Thyroid gland (tissue), 4 donors: Measurements from ENCODE around the gene INPP4A. TPM values are rescaled to one million over a fixed set of nuclear protein-coding genes. Genes with fewer than 3 reads are reported as not detected.

ENCODE experiments used
- DNase-seq, 2 donors: peaks; one replicate each; pipeline ENCODE4 v3.0.0-alpha.2; 2019
- H3K27ac ChIP-seq, 3 donors: fragments of 200-600 bp; sonication (generic); 1 replicate in 2 of 3; 2 replicates in 1 of 3; pipeline ENCODE4 v1.5.1; 2016 to 2019; ENCODE audit warnings: mild to moderate bottlenecking in 1 of 3, moderate library complexity in 1 of 3
- H3K27me3 ChIP-seq: fragments of 200-600 bp; sonication (generic); one replicate; pipeline ENCODE4 v1.5.1; 2019
- H3K36me3 ChIP-seq, 2 donors: fragments of 200-600 bp; sonication (generic); one replicate each; pipeline ENCODE4 v1.5.1; 2016 to 2019
- H3K4me1 ChIP-seq, 2 donors: fragments of 200-600 bp; sonication (generic); one replicate each; pipeline ENCODE4 v1.5.1; 2017 to 2019
- H3K4me3 ChIP-seq, 3 donors: fragments of 200-600 bp; sonication (generic); replicated peaks in 1 of 3; 1 replicate in 2 of 3; 2 replicates in 1 of 3; pipeline ENCODE4 v1.5.1; 2016; ENCODE audit warnings: mild to moderate bottlenecking in 1 of 3
- H3K9me3 ChIP-seq: fragments of 200-600 bp; sonication (generic); one replicate; pipeline ENCODE4 v1.5.1; 2017
- POLR2A ChIP-seq, 2 donors: fragments of 450-650 bp; IDR thresholded peaks; one replicate each; pipeline ENCODE4 v1.6.1; 2017; ENCODE audit warnings: antibody characterized with exemption in 2 of 2, mild to moderate bottlenecking in 2 of 2, moderate library complexity in 1 of 2
- WGBS, 2 donors: methylation state at CpG; one replicate each; pipeline ENCODE4 v1.1.5; 2017; 5-methylcytosine and 5-hydroxymethylcytosine counted together
- intact Hi-C: fragments of 100-400 bp; cut with DNase I; formaldehyde crosslinking; loops from one replicate; pipeline ENCODE4 v1.15.1; 2023
- total RNA-seq, 4 donors: library from RNA; depleted of rRNA; stranded (reverse); fragments of >200 nt; gene quantifications; one replicate each; pipeline ENCODE4 v1.2.3, GENCODE V29; 2016
- TF ChIP-seq, protein P1 (sequence below), 6 experiments: fragments of 200-600 bp in 3 of 6; fragments of 450-650 bp in 3 of 6; sonication (generic) in 3 of 6; IDR thresholded peaks; one replicate each; pipeline ENCODE4 v1.5.1; 2016 to 2019; ENCODE audit warnings: antibody characterized with exemption in 6 of 6, mild to moderate bottlenecking in 2 of 6, inconsistent platforms in 1 of 6, moderate library complexity in 1 of 6

The INPP4A gene
- total RNA-seq, 4 donors from 2014 or later = 18.9 to 24.9 (median 23.8) TPM

DNA sequence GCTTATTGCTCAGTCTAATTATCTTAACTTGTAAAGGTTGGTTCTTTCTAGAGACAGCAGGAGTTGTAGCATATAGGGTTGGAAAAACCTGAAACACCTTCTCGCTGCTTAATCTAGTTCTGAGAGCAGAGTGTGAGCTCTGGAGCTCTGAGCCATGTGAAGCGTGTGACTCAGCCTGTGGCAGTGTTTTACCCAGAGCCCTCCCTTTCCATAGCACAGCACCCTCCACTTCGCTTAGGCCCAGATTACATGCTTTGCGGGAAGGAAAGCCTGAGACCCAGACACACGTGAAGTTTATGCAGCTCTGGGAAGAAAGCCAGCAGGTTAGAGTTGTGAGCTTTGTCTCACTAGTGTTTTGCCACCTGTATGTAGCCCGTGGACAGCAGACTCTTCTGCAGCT is 74.5 kb downstream of the INPP4A start:
- peaks cover 0 to 17% of the 10 kb centered on the region in 2 donors for H3K4me1 ChIP-seq
- intact Hi-C loops = no loop called here
- peak; percentile 43 to 53 for DNase-seq
- H3K27me3 ChIP-seq = no peaks in the 10 kb centered on the region
- no peaks in the 10 kb centered on the region for H3K9me3 ChIP-seq
- no peaks in the 10 kb centered on the region for H3K36me3 ChIP-seq
- H3K27ac ChIP-seq = no peak overlapping the region
- WGBS, 2 donors = 38 to 46% methylated on average over 6 of the region's 6 CpGs
- H3K4me3 ChIP-seq = no peak overlapping the region
- TF ChIP-seq POLR2A (IDR thresholded peaks at IDR 0.05) = no peak
- TF ChIP-seq, protein P1, sequence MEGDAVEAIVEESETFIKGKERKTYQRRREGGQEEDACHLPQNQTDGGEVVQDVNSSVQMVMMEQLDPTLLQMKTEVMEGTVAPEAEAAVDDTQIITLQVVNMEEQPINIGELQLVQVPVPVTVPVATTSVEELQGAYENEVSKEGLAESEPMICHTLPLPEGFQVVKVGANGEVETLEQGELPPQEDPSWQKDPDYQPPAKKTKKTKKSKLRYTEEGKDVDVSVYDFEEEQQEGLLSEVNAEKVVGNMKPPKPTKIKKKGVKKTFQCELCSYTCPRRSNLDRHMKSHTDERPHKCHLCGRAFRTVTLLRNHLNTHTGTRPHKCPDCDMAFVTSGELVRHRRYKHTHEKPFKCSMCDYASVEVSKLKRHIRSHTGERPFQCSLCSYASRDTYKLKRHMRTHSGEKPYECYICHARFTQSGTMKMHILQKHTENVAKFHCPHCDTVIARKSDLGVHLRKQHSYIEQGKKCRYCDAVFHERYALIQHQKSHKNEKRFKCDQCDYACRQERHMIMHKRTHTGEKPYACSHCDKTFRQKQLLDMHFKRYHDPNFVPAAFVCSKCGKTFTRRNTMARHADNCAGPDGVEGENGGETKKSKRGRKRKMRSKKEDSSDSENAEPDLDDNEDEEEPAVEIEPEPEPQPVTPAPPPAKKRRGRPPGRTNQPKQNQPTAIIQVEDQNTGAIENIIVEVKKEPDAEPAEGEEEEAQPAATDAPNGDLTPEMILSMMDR (IDR thresholded peaks at IDR 0.05) = no peak

DNA sequence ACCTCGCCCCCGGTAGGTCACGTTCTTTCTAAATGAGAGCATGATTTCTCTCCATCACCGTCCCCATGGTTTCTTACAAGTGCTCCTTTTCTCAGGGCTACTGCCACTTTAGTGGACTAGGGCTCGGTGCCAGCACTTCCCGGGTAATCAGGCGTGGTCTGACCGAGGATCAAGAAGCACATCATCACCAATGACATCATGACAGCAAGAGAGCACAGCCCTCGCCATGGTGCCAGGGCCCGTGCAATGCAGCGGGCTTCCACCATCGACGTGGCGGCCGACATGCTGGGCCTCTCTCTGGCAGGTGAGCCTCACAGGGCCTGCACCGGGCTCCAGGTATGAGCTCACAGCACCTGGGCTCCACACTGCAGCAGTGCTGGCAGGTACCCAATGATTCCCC is 75.2 kb downstream of the INPP4A start:
- no peaks in the 10 kb centered on the region for H3K36me3 ChIP-seq
- H3K4me1 ChIP-seq = peaks cover 0 to 15% of the 10 kb centered on the region in 2 donors
- no peak overlapping the region for H3K4me3 ChIP-seq
- no peak overlapping the region for H3K27ac ChIP-seq
- 73 to 79% methylated on average over 15 to 16 of the region's 16 CpGs for WGBS, 2 donors
- H3K27me3 ChIP-seq = no peaks in the 10 kb centered on the region
- no peaks in the 10 kb centered on the region for H3K9me3 ChIP-seq
- TF ChIP-seq, protein P1 (IDR thresholded peaks at IDR 0.05) = no peak
- intact Hi-C loops = no loop called here
- DNase-seq = peak; percentile 43 to 52

DNA sequence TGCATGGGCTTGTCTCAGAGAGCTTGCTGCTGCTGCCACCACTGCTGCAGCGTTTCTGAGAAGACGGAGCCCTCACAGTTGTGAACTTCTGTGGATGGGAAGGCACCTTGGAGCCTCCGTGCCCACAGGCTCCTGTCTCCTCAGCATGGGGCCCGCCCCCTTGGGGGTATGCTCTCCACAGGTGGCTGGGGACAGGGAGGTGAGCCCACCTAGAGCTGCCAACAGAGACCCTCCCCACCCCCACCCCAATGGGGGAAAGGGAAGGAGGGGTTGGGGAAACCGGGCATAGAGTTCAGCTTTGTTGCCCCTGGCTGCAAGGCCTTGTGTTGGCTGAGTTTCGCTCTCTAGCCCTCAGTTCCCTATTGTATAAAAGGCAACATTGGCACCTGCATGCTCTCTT is 76.1 kb downstream of the INPP4A start:
- intact Hi-C loops = no loop called here
- no peak overlapping the region for H3K4me3 ChIP-seq
- H3K27ac ChIP-seq = no peak overlapping the region
- H3K9me3 ChIP-seq = no peaks in the 10 kb centered on the region
- TF ChIP-seq, protein P1 (IDR thresholded peaks at IDR 0.05) = no peak
- no peak for TF ChIP-seq POLR2A (IDR thresholded peaks at IDR 0.05)
- peaks cover 0 to 10% of the 10 kb centered on the region in 2 donors for H3K4me1 ChIP-seq
- no peaks in the 10 kb centered on the region for H3K27me3 ChIP-seq
- no peak for DNase-seq
- WGBS, 2 donors = 95 to 97% methylated on average over 6 of the region's 6 CpGs
- no peaks in the 10 kb centered on the region for H3K36me3 ChIP-seq

DNA sequence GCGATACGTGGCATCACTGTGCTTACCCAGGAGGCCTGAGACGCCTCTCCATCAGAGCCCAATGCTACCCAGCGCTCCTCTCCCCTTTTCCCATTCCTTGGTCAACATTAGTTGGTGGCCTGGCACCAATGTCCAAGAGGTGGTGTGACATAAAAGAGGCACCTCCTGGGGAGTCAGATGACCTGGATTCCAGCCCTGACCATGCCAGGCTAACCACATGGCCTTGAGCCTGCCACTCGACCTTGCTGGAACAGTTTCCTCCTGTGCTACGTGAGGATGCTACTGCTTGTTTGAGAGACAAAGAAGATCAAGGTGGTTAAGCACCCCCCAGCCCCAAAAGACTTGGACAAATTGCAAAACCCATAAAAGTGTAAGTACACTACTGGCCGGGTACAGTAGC is 76.6 kb downstream of the INPP4A start:
- H3K27ac ChIP-seq = no peak overlapping the region
- WGBS, 2 donors = 99 to 100% methylated on average over 6 to 7 of the region's 7 CpGs
- H3K4me1 ChIP-seq = peaks cover 0 to 10% of the 10 kb centered on the region in 2 donors
- H3K27me3 ChIP-seq = no peaks in the 10 kb centered on the region
- no peaks in the 10 kb centered on the region for H3K36me3 ChIP-seq
- intact Hi-C loops = no loop called here
- DNase-seq = no peak
- H3K9me3 ChIP-seq = no peaks in the 10 kb centered on the region
- H3K4me3 ChIP-seq = no peak overlapping the region
- no peak for TF ChIP-seq POLR2A (IDR thresholded peaks at IDR 0.05)
- TF ChIP-seq, protein P1 (IDR thresholded peaks at IDR 0.05) = no peak

DNA sequence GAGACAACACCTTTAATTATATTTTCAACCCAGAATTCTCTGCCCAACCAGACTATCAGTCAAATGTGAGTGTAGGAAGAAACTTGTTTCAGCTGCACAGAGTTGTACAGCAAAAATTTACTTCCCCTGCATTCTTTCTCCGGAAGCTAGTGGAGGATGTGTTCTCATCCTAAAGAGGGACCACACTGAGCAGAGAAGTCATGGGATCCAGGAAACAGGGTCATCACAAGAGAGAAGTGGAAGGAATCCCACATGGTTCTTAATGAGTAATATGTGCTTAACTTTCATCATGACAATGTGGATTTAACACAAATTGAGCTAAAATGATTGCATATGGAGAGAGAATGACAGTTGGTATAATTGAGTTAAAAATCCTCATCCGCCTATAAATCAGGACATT is 78.2 kb downstream of the INPP4A start:
- 77 to 93% methylated on average over 2 of the region's 2 CpGs for WGBS, 2 donors
- no peak for DNase-seq
- Histone ChIP-seq H3K36me3 (no peaks in the 10 kb centered on the region), H3K27ac (no peak overlapping the region), H3K27me3 (no peaks in the 10 kb centered on the region), H3K4me3 (no peak overlapping the region), H3K9me3 (no peaks in the 10 kb centered on the region), H3K4me1 (peaks cover 0 to 10% of the 10 kb centered on the region in 2 donors)
- intact Hi-C loops = no loop called here
- TF ChIP-seq, protein P1 (IDR thresholded peaks at IDR 0.05) = no peak
- no peak for TF ChIP-seq POLR2A (IDR thresholded peaks at IDR 0.05)
